B cell (primary cell): Measurements from ENCODE around the gene MED15.

ENCODE experiments used
- CTCF ChIP-seq: fragments of 200-600 bp; IDR thresholded peaks from one replicate; pipeline ENCODE4 v1.8.0; 2022; ENCODE audit warnings: antibody characterized with exemption, mild to moderate bottlenecking
- EZH2 ChIP-seq: IDR thresholded peaks from 2 replicates; pipeline ENCODE4 v1.6.1; 2012; ENCODE audit warnings: borderline replicate concordance, low read depth, mild to moderate bottlenecking, moderate library complexity, low read length; ENCODE audit not compliant: insufficient read depth, poor library complexity, severe bottlenecking

GRCh38 chr22:20591295-20591645, 83.9 kb downstream of the MED15 start:
- TF ChIP-seq CTCF (no peak), EZH2 (no peak)
